ENCODE results near the gene SLIT3. TPM values are rescaled to one million over a fixed set of nuclear protein-coding genes. Genes with fewer than 3 reads are reported as not detected.

Gene SLIT3
- total RNA-seq, 6 experiments from 2014 or later, result 0.31 to 1.2 (median 0.65) TPM

- Histone ChIP-seq H3K36me3 (no peaks in the 10 kb centered on the region), H3K4me1 (no peaks in the 10 kb centered on the region), H3K27me3 (no peaks in the 10 kb centered on the region), H3K9me3 (no peaks in the 10 kb centered on the region), H3K27ac (no peak overlapping the region), H3K4me3 (no peak overlapping the region)
- 51% methylated on average over 7 of the region's 8 CpGs for WGBS (ENCODE audit: insufficient coverage, low coverage, low lambda C conversion rate, missing lambda C conversion rate)
- DNase-seq (no peak), ATAC-seq (peak in 3 of 4 donors; percentile 18 to 46 (median 40))
- intact Hi-C loops (cut with DNase I), result no loop called here
- TF ChIP-seq CTCF (IDR thresholded peaks at IDR 0.05) (no peak), POLR2A (IDR thresholded peaks at IDR 0.05) (no peak)
Measured at GRCh38 chr5:168740811-168741213, 560.1 kb downstream of the SLIT3 start.

DNA sequence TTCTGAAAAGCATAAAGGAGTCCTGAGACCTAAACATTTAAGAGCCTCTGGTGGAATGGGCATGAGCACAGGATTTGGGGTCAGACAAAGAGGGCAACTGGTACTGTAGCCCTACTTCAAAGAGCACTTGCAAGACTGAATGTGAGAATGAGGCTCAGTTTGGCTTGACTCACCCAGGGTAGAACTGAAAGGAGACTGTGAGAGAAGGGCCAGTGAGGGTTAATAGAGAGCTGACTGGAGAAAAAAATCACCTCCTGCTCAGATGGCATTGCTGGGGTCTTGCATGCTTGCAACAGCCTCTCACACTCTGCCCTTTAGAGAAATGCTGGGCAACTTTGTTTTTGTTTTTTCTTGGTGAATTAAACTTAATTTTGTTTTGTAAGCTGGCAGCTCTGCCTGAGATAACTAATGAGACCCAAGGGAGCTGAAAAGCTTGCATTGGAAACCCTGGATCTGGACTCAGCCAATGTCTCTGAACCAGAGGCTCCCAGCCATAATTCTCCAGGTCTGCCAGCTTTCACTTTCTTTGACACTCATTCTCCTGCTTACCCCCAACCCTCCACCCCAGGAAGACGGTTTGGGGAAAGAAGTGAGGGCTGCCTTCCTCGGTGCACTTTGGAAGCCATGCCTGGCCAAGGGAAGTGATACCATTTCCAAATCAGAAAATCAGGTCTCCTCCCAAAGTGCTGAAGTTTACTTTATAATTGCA, 560.7 kb downstream of the SLIT3 start:
- H3K27ac ChIP-seq, result no peak overlapping the region
- H3K27me3 ChIP-seq, result no peaks in the 10 kb centered on the region
- H3K36me3 ChIP-seq, result no peaks in the 10 kb centered on the region
- no peak overlapping the region for H3K4me3 ChIP-seq
- no peaks in the 10 kb centered on the region for H3K4me1 ChIP-seq
- DNase-seq, result no peak
- no peak for ATAC-seq
- intact Hi-C loops (cut with DNase I), result no loop called here
- no peaks in the 10 kb centered on the region for H3K9me3 ChIP-seq
- TF ChIP-seq POLR2A (IDR thresholded peaks at IDR 0.05) (no peak), CTCF (IDR thresholded peaks at IDR 0.05) (no peak)
- WGBS (ENCODE audit: insufficient coverage, low coverage, low lambda C conversion rate, missing lambda C conversion rate), result 68% methylated on average over 2 of the region's 2 CpGs

GRCh38 chr5:168737066-168737465, 563.9 kb downstream of the SLIT3 start:
- no peak overlapping the region for H3K4me3 ChIP-seq
- no CpG with 5 or more reads among the region's 2 CpGs for WGBS (ENCODE audit: insufficient coverage, low coverage, low lambda C conversion rate, missing lambda C conversion rate)
- intact Hi-C loops (cut with DNase I), result no loop called here
- no peaks in the 10 kb centered on the region for H3K27me3 ChIP-seq
- DNase-seq, result no peak
- no peaks in the 10 kb centered on the region for H3K4me1 ChIP-seq
- H3K36me3 ChIP-seq, result no peaks in the 10 kb centered on the region
- no peak for ATAC-seq
- no peak overlapping the region for H3K27ac ChIP-seq
- no peaks in the 10 kb centered on the region for H3K9me3 ChIP-seq
- TF ChIP-seq POLR2A (IDR thresholded peaks at IDR 0.05) (no peak), CTCF (IDR thresholded peaks at IDR 0.05) (no peak)

- no peak overlapping the region for H3K27ac ChIP-seq
Measured at GRCh38 chr5:168736281-168736831, 564.6 kb downstream of the SLIT3 start.

More at GRCh38 chr5:168736281-168736831, 564.6 kb downstream of the SLIT3 start:
- ATAC-seq, result no peak
- Histone ChIP-seq H3K9me3 (no peaks in the 10 kb centered on the region), H3K4me1 (no peaks in the 10 kb centered on the region), H3K27me3 (no peaks in the 10 kb centered on the region), H3K36me3 (no peaks in the 10 kb centered on the region), H3K4me3 (no peak overlapping the region)
- DNase-seq, result no peak
- TF ChIP-seq CTCF (IDR thresholded peaks at IDR 0.05) (no peak), POLR2A (IDR thresholded peaks at IDR 0.05) (no peak)
- no CpG with 5 or more reads among the region's 1 CpG for WGBS (ENCODE audit: insufficient coverage, low coverage, low lambda C conversion rate, missing lambda C conversion rate)
- intact Hi-C loops (cut with DNase I), result no loop called here

Measured in right lobe of liver (tissue), 6 donors.